ENCODE measurements around the gene ZNF594. TPM values are rescaled to one million over a fixed set of nuclear protein-coding genes. Genes with fewer than 3 reads are reported as not detected.
"Not testable (repeated sequence)": the region's sequence is repeated elsewhere in the genome, so short reads cannot be mapped to it uniquely, and the experiment has no call there.

The ZNF594 gene
- total RNA-seq: 10 to 100 TPM; 19.6 to 37.2 (median 25.6) TPM

GRCh38 chr17:5191541-5192417, at the start of gene ZNF594:
Gene ZNF594 (minus strand): TSS chr17:5191868. CDS start chr17:5184256, 7,612 bp downstream.
- Histone ChIP-seq H3K9me3 (peaks cover 0 to 38% (median 4%) of the 10 kb centered on the region in 4 donors), H3K36me3 (peaks cover 0 to 52% (median 5%) of the 10 kb centered on the region in 3 donors), H3K27ac (peak within 1 kb of the TSS; percentile 58 to 83 (median 78)), H3K27me3 (no peaks in the 10 kb centered on the region), H3K4me1 (peaks cover 0 to 21% (median 9%) of the 10 kb centered on the region in 4 donors), H3K4me3 (peak within 1 kb of the TSS; percentile 65 to 88 (median 77))
- WGBS, 2 donors: 3 to 6% methylated on average over 59 of the region's 82 CpGs
- peak; percentile 63 to 86 (median 74) for TF ChIP-seq CTCF (IDR thresholded peaks at IDR 0.05)
- TF ChIP-seq EP300 (IDR thresholded peaks at IDR 0.05): peak; percentile 82 to 90
- peak; percentile 36 to 65 for TF ChIP-seq POLR2A (IDR thresholded peaks at IDR 0.05)
- DNase-seq (ENCODE audit: low spot score in 2 of 2): peak; percentile 88 to 89

DNA sequence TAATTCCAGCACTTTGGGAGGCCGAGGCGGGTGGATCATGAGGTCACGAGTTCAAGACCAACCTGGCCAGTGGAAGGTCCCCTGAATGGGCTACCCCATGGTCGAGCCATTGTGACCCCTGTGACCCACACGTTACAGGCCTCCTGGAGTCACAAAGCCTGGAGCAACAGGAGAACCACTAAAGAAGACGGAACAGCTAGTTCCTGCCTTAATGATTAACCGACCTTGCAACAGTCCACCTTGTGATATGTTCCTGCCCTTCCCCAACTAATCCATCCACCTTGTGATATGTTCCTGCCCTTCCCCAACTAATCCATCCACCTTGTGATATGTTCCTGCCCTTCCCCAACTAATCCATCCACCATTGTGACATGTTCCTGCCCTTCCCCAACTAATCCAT, 48.1 kb upstream of the ZNF594 start:
- 78 to 82% methylated on average over 3 to 7 of the region's 7 CpGs for WGBS, 2 donors
- H3K4me3 ChIP-seq; H3K4me1 ChIP-seq; H3K27ac ChIP-seq; H3K9me3 ChIP-seq; H3K36me3 ChIP-seq; H3K27me3 ChIP-seq; DNase-seq (ENCODE audit: low spot score in 2 of 2): not testable (repeated sequence)

- H3K4me3 ChIP-seq: no peak overlapping the region
- TF ChIP-seq POLR2A (IDR thresholded peaks at IDR 0.05) (no peak), EP300 (IDR thresholded peaks at IDR 0.05) (no peak), CTCF (IDR thresholded peaks at IDR 0.05) (no peak)
- H3K4me1 ChIP-seq: peaks cover 0 to 7% (median 0%) of the 10 kb centered on the region in 4 donors
- no peaks in the 10 kb centered on the region for H3K27me3 ChIP-seq
- DNase-seq (ENCODE audit: low spot score in 2 of 2): no peak
- peaks cover 0 to 23% (median 0%) of the 10 kb centered on the region in 3 donors for H3K36me3 ChIP-seq
- 65 to 79% methylated on average over 4 of the region's 4 CpGs for WGBS, 2 donors
- H3K9me3 ChIP-seq: no peaks in the 10 kb centered on the region
- no peak overlapping the region for H3K27ac ChIP-seq
Measured at GRCh38 chr17:5238333-5238732, 46.7 kb upstream of the ZNF594 start.

DNA sequence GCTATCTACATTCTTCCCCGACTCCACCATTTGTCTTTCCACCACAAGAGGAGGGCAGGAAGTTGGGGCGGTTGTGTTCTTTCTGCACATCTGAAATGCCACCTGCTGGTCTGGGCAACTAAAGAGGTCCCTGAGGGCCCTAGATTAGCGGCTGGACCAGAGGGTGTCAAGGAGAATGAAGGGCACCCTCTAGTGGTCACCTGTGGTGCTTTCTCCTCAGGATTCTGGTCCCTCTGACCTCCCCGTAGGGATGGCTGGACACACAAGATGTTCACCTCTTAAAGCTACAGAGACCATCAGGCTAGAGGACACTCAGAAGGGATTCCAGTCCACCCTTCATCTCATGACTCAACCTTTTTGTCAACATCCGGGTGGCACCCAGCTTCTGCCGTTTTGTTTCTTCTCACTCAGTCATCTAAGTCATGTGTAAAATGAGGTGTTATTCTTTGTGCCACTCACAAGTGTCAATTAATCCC, 45.9 kb upstream of the ZNF594 start:
- peak in 1 of 2 donors; percentile 55 for DNase-seq (ENCODE audit: low spot score in 2 of 2)
- TF ChIP-seq CTCF (IDR thresholded peaks at IDR 0.05) (peak in 4 of 5 experiments; percentile 10 to 59 (median 49)), POLR2A (IDR thresholded peaks at IDR 0.05) (no peak)
- 33 to 42% methylated on average over 6 of the region's 6 CpGs for WGBS, 2 donors

DNA sequence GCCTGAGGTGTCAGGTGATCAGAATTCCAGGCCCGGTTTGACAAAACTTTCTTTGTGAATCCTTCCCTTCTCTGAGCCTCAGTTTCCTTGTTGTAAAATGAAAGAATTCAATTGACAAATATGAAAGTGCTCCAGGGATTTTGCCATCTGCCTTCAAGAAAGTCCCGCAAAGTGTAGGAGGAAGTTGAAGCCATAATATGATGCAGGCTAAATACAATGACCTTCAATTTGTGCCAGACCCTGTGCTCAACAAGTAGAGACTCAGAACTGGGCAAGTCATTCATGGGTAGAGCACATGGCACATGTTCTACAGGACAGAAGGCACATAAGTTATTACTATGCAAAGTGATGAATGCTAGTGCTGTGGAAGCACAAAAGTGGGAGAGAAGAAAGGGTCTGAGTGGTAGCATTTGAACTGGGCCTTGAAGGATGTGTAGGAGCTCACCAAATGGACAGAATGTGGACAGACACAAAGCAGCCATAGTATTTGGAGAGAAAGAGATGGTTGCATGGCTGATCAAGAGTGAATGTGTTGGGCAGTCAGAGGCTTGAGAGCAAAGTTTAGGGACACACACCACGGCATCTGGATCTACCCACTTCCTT, 45.4 kb upstream of the ZNF594 start:
- no peak overlapping the region for H3K4me3 ChIP-seq
- no peaks in the 10 kb centered on the region for H3K9me3 ChIP-seq
- DNase-seq (ENCODE audit: low spot score in 2 of 2): no peak
- H3K36me3 ChIP-seq: peaks cover 0 to 31% (median 0%) of the 10 kb centered on the region in 3 donors
- no peak for TF ChIP-seq CTCF (IDR thresholded peaks at IDR 0.05)
- TF ChIP-seq POLR2A (IDR thresholded peaks at IDR 0.05): no peak
- TF ChIP-seq EP300 (IDR thresholded peaks at IDR 0.05): no peak
- 55 to 70% methylated on average over 3 of the region's 3 CpGs for WGBS, 2 donors
- H3K4me1 ChIP-seq: peaks cover 0 to 7% (median 0%) of the 10 kb centered on the region in 4 donors
- H3K27me3 ChIP-seq: no peaks in the 10 kb centered on the region
- no peak overlapping the region for H3K27ac ChIP-seq

More for the DNA sequence above, 45.9 kb upstream of the ZNF594 start:
- H3K27me3 ChIP-seq: no peaks in the 10 kb centered on the region
- peaks cover 0 to 31% (median 0%) of the 10 kb centered on the region in 3 donors for H3K36me3 ChIP-seq
- H3K4me1 ChIP-seq: peaks cover 0 to 7% (median 0%) of the 10 kb centered on the region in 4 donors
- H3K9me3 ChIP-seq: no peaks in the 10 kb centered on the region
- no peak overlapping the region for H3K27ac ChIP-seq
- no peak overlapping the region for H3K4me3 ChIP-seq

Measured in tibial nerve (tissue), 4 donors.